Liver (tissue), 9 donors: ENCODE data around the gene DNAH2. TPM values are rescaled to one million over a fixed set of nuclear protein-coding genes. Genes with fewer than 3 reads are reported as not detected.

Source experiments
- DNase-seq: peaks from one replicate; pipeline ENCODE4 v3.0.0-alpha.2; 2017; ENCODE audit warnings: low spot score
- H3K27ac ChIP-seq, 2 donors: one replicate each; pipeline ENCODE4 v1.7.0; 2013; ENCODE audit warnings: inconsistent platforms in 2 of 2, low read length in 2 of 2, control low read depth in 1 of 2, low read depth in 1 of 2, mild to moderate bottlenecking in 1 of 2
- H3K27me3 ChIP-seq, 4 donors: one replicate each; pipeline versions ENCODE4 v1.6.1 to v1.7.0; 2013; ENCODE audit warnings: low read length in 3 of 4, inconsistent platforms in 1 of 4, mild to moderate bottlenecking in 1 of 4, moderate library complexity in 1 of 4; ENCODE audit not compliant: control insufficient read depth in 4 of 4, insufficient read depth in 4 of 4
- H3K36me3 ChIP-seq, 4 donors: one replicate each; pipeline versions ENCODE4 v1.6.1 to v1.7.0; 2013; ENCODE audit warnings: low read length in 3 of 4, mild to moderate bottlenecking in 3 of 4, low read depth in 1 of 4, moderate library complexity in 1 of 4; ENCODE audit not compliant: control insufficient read depth in 4 of 4, insufficient read depth in 3 of 4
- H3K4me1 ChIP-seq, 4 donors: one replicate each; pipeline versions ENCODE4 v1.6.1 to v1.7.0; 2013; ENCODE audit warnings: low read length in 3 of 4, mild to moderate bottlenecking in 3 of 4, moderate library complexity in 1 of 4; ENCODE audit not compliant: control insufficient read depth in 4 of 4, insufficient read depth in 4 of 4
- H3K4me3 ChIP-seq, 3 donors: one replicate each; pipeline versions ENCODE4 v1.6.1 to v1.7.0; 2013; ENCODE audit warnings: low read length in 3 of 3, control low read depth in 1 of 3, low read depth in 1 of 3, mild to moderate bottlenecking in 1 of 3
- H3K9ac ChIP-seq, 2 donors: one replicate each; pipeline ENCODE4 v1.7.0; 2013; ENCODE audit warnings: low read length in 2 of 2, mild to moderate bottlenecking in 2 of 2, moderate library complexity in 2 of 2, control low read depth in 1 of 2, low read depth in 1 of 2
- H3K9me3 ChIP-seq, 4 donors: one replicate each; pipeline versions ENCODE4 v1.6.1 to v1.7.0; 2013; ENCODE audit warnings: low read length in 3 of 4; ENCODE audit not compliant: control insufficient read depth in 4 of 4
- ATF3 ChIP-seq: IDR thresholded peaks from 2 replicates; pipeline ENCODE4 v1.6.1; 2016; ENCODE audit warnings: antibody characterized with exemption
- CTCF ChIP-seq: fragments of 150-350 bp; IDR thresholded peaks from 2 replicates; pipeline ENCODE4 v1.5.1; 2017; ENCODE audit warnings: improper control_type of control experiment, low read depth, low read length; ENCODE audit not compliant: missing input control
- EGR1 ChIP-seq, 2 donors: IDR thresholded peaks; 2 replicates each; pipeline ENCODE4 v1.6.1; 2016 to 2018; ENCODE audit warnings: antibody characterized with exemption in 2 of 2, low read depth in 2 of 2
- FOXA1 ChIP-seq: IDR thresholded peaks from 2 replicates; pipeline ENCODE4 v1.6.1; 2016; ENCODE audit warnings: antibody characterized with exemption
- FOXA2 ChIP-seq: IDR thresholded peaks from 2 replicates; pipeline ENCODE4 v1.6.1; 2016; ENCODE audit warnings: antibody characterized with exemption
- GABPA ChIP-seq, 2 donors: IDR thresholded peaks in 1 of 2; conservative IDR thresholded peaks in 1 of 2; 2 replicates each; pipeline ENCODE4 v1.6.1; 2016; ENCODE audit warnings: antibody characterized with exemption in 2 of 2, mild to moderate bottlenecking in 1 of 2, moderate library complexity in 1 of 2
- HNF4A ChIP-seq, 2 donors: conservative IDR thresholded peaks; 2 replicates each; pipeline ENCODE4 v1.6.1; 2016; ENCODE audit warnings: antibody characterized with exemption in 2 of 2, mild to moderate bottlenecking in 2 of 2
- HNF4G ChIP-seq: IDR thresholded peaks from 2 replicates; pipeline ENCODE4 v1.6.1; 2016; ENCODE audit warnings: antibody characterized with exemption
- JUND ChIP-seq, 2 donors: IDR thresholded peaks; 2 replicates each; pipeline ENCODE4 v1.6.1; 2016; ENCODE audit warnings: antibody characterized with exemption in 2 of 2
- MAX ChIP-seq: IDR thresholded peaks from 2 replicates; pipeline ENCODE4 v1.6.1; 2016; ENCODE audit warnings: antibody characterized with exemption
- NR2F2 ChIP-seq: IDR thresholded peaks from 2 replicates; pipeline ENCODE4 v1.6.1; 2016; ENCODE audit warnings: antibody characterized with exemption
- RAD21 ChIP-seq, 2 donors: IDR thresholded peaks; 2 replicates each; pipeline ENCODE4 v1.6.1; 2016; ENCODE audit warnings: antibody characterized with exemption in 2 of 2, mild to moderate bottlenecking in 2 of 2
- REST ChIP-seq: IDR thresholded peaks from 2 replicates; pipeline ENCODE4 v1.6.1; 2016; ENCODE audit warnings: antibody characterized with exemption, mild to moderate bottlenecking
- RXRA ChIP-seq, 2 donors: IDR thresholded peaks; 2 replicates each; pipeline ENCODE4 v1.6.1; 2017 to 2018; ENCODE audit warnings: antibody characterized with exemption in 2 of 2, mild to moderate bottlenecking in 1 of 2
- SP1 ChIP-seq: IDR thresholded peaks from 2 replicates; pipeline ENCODE4 v1.6.1; 2018; ENCODE audit warnings: antibody characterized with exemption, mild to moderate bottlenecking
- TAF1 ChIP-seq: conservative IDR thresholded peaks from 2 replicates; pipeline ENCODE4 v1.6.1; 2016; ENCODE audit warnings: antibody characterized with exemption, mild to moderate bottlenecking
- YY1 ChIP-seq: IDR thresholded peaks from 2 replicates; pipeline ENCODE4 v1.6.1; 2016; ENCODE audit warnings: antibody characterized with exemption, mild to moderate bottlenecking
- ZBTB33 ChIP-seq: IDR thresholded peaks from 2 replicates; pipeline ENCODE4 v1.6.1; 2016; ENCODE audit warnings: antibody characterized with exemption
- WGBS: extraction: QIAGEN DNeasy Blood & Tissue Kit; methylation state at CpG from one replicate; pipeline ENCODE4 v1.1.7; 2013; 5-methylcytosine and 5-hydroxymethylcytosine counted together
- polyA plus RNA-seq, 2 donors: library from polyadenylated mRNA; stranded (reverse) in 1 of 2; unstranded in 1 of 2; fragments of 200-250 nt in 1 of 2; fragments of >200 nt in 1 of 2; fragmentation: Nextera tagmentation in 1 of 2; extraction: Ambion mirVana in 1 of 2; gene quantifications; one replicate each; pipeline versions ENCODE4 v1.2.1 to v1.2.3, GENCODE V29; 2013 to 2015
- total RNA-seq, 2 donors: library from RNA; depleted of rRNA; stranded (reverse); fragments of >200 nt; gene quantifications; one replicate each; pipeline ENCODE4 v1.2.3, GENCODE V29; 2014
- donor health status: healthy.
- donor health status: healthy.
- donor health status: healthy.
- donor health status: healthy.
- donor health status: healthy.

DNAH2 gene
- total and polyA plus RNA-seq, 4 donors = under 0.01 to 0.25 (median 0.05) TPM

- TF ChIP-seq RAD21 (IDR thresholded peaks at IDR 0.05) = no peak
- no peak for TF ChIP-seq GABPA (IDR thresholded peaks at IDR 0.05 in 1 of 2, conservative IDR thresholded peaks at IDR 0.05 in 1 of 2)
- no peak for TF ChIP-seq YY1
- no peak for TF ChIP-seq RXRA (IDR thresholded peaks at IDR 0.05)
- TF ChIP-seq SP1 = no peak
- TF ChIP-seq JUND (IDR thresholded peaks at IDR 0.05) = no peak
- no peak for TF ChIP-seq HNF4A (conservative IDR thresholded peaks at IDR 0.05)
- TF ChIP-seq CTCF = no peak
- TF ChIP-seq EGR1 (IDR thresholded peaks at IDR 0.05; ENCODE audit: low read depth in 2 of 2) = no peak
- no peak for TF ChIP-seq NR2F2
- no peak for TF ChIP-seq ZBTB33
- no peak for TF ChIP-seq HNF4G
- TF ChIP-seq REST = no peak
- TF ChIP-seq ATF3 = no peak
- no peak for TF ChIP-seq FOXA2
- no peak for TF ChIP-seq MAX
- TF ChIP-seq FOXA1 = no peak
- no peak for TF ChIP-seq TAF1
- DNase-seq = no peak
- H3K36me3 ChIP-seq = no peaks in the 10 kb centered on the region
- 18% methylated on average over 13 of the region's 13 CpGs for WGBS
- peak overlapping the region in 1 of 2 donors; percentile 29 for H3K27ac ChIP-seq
- peak overlapping the region; percentile 8 to 69 for H3K9ac ChIP-seq
- peak overlapping the region; percentile 9 to 83 (median 65) for H3K4me3 ChIP-seq
- no peaks in the 10 kb centered on the region for H3K9me3 ChIP-seq
- peaks cover 4 to 31% (median 24%) of the 10 kb centered on the region in 4 donors for H3K4me1 ChIP-seq
- no peaks in the 10 kb centered on the region for H3K27me3 ChIP-seq
Observed at GRCh38 chr17:7688808-7689316, 28.7 kb upstream of the DNAH2 start.
